PFSK-1 (cell line): ENCODE results near the gene ALB.

Experiments
- FOXP2 ChIP-seq: optimal IDR thresholded peaks from 2 replicates; pipeline ENCODE3; 2011; ENCODE audit warnings: borderline replicate concordance, control low read depth, inconsistent platforms; ENCODE audit not compliant: insufficient read depth; ENCODE audit errors: extremely low read length, extremely low read depth
- POLR2AphosphoS5 ChIP-seq: IDR thresholded peaks from 2 replicates; pipeline ENCODE4 v1.6.1; 2012; ENCODE audit warnings: low read depth, mild to moderate bottlenecking, control low read depth, low read length, moderate library complexity
- REST ChIP-seq, 2 experiments: IDR thresholded peaks; 2 replicates each; pipeline versions ENCODE4 v1.6.1 to v1.8.0; 2011 to 2012; ENCODE audit warnings: low read depth in 2 of 2, low read length in 2 of 2, control low read depth in 1 of 2, inconsistent platforms in 1 of 2, mild to moderate bottlenecking in 1 of 2, moderate library complexity in 1 of 2; ENCODE audit not compliant: insufficient read depth in 1 of 2
- SIN3A ChIP-seq: IDR thresholded peaks from 2 replicates; pipeline ENCODE4 v1.6.1; 2012; ENCODE audit warnings: mild to moderate bottlenecking, low read length, moderate library complexity, borderline replicate concordance; ENCODE audit not compliant: insufficient read depth
- TAF1 ChIP-seq: IDR thresholded peaks from 2 replicates; pipeline ENCODE4 v1.6.1; 2012; ENCODE audit warnings: low read length, control low read depth, borderline replicate concordance; ENCODE audit not compliant: insufficient read depth

The ALB gene

GRCh38 chr4:73453701-73454005 is 49.6 kb downstream of the ALB start:
- TF ChIP-seq POLR2AphosphoS5, result no peak
- TF ChIP-seq REST (IDR thresholded peaks at IDR 0.05; ENCODE audit: insufficient read depth in 1 of 2, low read depth in 2 of 2, low read length in 2 of 2), result no peak
- no peak for TF ChIP-seq TAF1

DNA sequence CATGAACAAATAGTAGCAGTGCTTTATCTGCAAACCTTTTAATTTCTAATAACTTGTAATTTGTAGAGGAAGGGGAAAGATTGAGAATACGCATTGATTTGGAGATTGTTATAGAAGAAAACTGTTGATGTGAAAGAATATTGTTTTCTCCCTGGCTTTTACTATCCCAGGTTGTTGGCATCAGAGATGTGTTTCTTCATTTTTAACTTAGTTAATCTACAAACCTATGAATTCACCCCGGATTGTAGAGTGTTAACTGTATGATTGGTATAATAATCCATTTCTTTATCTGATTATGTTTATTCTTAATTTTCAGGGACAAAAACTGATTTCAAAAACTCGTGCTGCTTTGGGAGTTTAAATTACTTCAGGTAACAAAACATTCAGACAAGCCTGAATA is 50.8 kb downstream of the ALB start:
- no peak for TF ChIP-seq TAF1

DNA sequence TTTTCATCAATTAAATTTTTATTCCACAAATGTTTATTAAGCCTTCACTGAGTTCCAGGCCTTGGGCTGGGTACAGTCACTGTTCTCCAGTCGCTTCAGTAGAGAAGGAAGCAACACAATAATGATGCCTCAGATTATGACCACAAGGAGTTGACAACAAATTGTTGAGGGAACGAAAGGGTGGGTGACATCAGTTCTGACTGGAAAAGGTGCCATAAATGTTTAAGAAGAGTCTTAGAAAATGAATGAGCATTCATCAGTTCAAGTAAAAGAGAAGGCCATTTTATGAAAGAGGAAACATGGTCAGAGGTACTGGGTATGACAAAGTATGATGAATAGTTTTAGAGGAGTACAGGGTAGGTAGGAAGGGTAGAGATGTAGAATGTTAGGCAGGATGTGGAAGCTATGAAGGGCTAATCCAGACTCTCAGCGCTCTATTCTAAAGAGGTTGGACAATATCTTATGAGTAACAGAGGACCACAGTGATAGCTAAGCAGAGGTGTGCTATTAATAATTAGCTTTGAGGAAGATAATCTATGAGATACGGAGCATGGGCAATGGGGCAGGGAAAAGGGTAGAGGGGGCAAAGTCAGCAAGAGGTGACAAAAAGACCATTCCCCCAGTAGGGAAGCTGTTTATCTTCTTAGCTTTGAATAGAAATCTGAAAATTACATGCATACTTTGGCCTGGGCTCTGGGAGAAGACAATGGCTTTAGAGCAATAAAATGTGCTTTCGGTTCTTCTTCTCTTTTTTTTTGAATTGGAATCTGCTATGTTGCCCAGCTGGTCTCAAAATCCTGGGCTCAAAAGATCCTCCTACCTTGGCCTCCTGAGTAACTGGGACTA is 52.3 kb downstream of the ALB start:
- no peak for TF ChIP-seq TAF1
- no peak for TF ChIP-seq REST (IDR thresholded peaks at IDR 0.05; ENCODE audit: insufficient read depth in 1 of 2, low read depth in 2 of 2, low read length in 2 of 2)
- no peak for TF ChIP-seq SIN3A
- no peak for TF ChIP-seq FOXP2
- TF ChIP-seq POLR2AphosphoS5, result no peak

GRCh38 chr4:73458184-73459047 is 54.3 kb downstream of the ALB start:
- TF ChIP-seq POLR2AphosphoS5 (no peak), REST (IDR thresholded peaks at IDR 0.05; ENCODE audit: insufficient read depth in 1 of 2, low read depth in 2 of 2, low read length in 2 of 2) (no peak), TAF1 (no peak), SIN3A (no peak), FOXP2 (no peak)

GRCh38 chr4:73459048-73459421 is 54.9 kb downstream of the ALB start:
- TF ChIP-seq POLR2AphosphoS5, result no peak

DNA sequence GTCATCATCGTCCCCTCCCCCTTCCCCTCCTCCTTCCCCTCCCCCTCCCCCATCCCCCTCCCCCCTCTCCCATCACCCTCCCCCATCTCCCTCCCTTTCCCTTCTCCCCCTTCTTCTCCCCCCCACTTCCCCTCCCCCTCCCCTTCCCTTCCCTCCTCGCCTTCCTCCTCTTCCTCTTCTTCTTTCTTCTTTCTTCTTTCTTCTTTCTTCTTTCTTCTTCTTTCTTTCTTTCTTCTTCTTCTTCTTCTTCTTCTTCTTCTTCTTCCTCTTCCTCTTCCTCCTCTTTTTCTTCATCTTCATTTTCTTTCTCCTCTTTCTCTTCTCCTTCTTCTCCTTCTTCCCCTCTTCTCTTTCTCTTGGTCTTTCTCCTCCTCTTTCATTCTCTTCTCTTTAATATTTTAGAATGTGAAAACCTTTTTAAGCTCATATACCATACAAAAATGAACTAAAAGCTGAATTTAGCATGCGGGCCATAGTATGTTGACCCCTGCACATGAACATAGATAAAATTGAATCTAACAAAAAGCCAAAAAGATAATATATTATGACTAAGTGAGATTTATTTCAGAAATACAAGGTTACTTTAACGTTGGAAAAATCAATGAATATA is 56.9 kb downstream of the ALB start:
- no peak for TF ChIP-seq FOXP2
- no peak for TF ChIP-seq TAF1
- TF ChIP-seq POLR2AphosphoS5, result no peak
- TF ChIP-seq SIN3A, result no peak
- no peak for TF ChIP-seq REST (IDR thresholded peaks at IDR 0.05; ENCODE audit: insufficient read depth in 1 of 2, low read depth in 2 of 2, low read length in 2 of 2)
